Measurements from ENCODE around the gene MLX.

- TF ChIP-seq CTCF (conservative IDR thresholded peaks at IDR 0.05; ENCODE audit: low read depth, low read length) (no peak), EZH2 (IDR thresholded peaks at IDR 0.05; ENCODE audit: low read length, unreplicated experiment) (no peak), EZH2phosphoT487 (IDR thresholded peaks at IDR 0.05; ENCODE audit: borderline replicate concordance, low read length) (no peak)
These were observed 24.5 kb downstream of the MLX start for GRCh38 chr17:42591411-42591810.

Measured in PC-3 (cell line).